CD4-positive, alpha-beta T cell treated with Interleukin-6 at 100 ng/mL for 8 hours (primary cell): ENCODE data around the gene TBL1X.
"Not testable (repeated sequence)": the region's sequence is repeated elsewhere in the genome, so short reads cannot be mapped to it uniquely, and the experiment has no call there.

Experiments
- DNase-seq: peaks from one replicate; pipeline ENCODE4 v3.0.0-alpha.2; 2020; ENCODE audit warnings: mixed read lengths, low spot score

TBL1X gene

GRCh38 chrX:9765737-9766097 is 300.9 kb downstream of the TBL1X start, which contains the start of gene GPR143:
Gene GPR143, minus strand, starts transcription at chrX:9765847. Its CDS starts 30 bp downstream, at chrX:9765817.
- no peak for DNase-seq

- no peak for DNase-seq
Observed at GRCh38 chrX:9767375-9767774, 302.5 kb downstream of the TBL1X start.

GRCh38 chrX:9768321-9768839 is 303.5 kb downstream of the TBL1X start:
- DNase-seq = not testable (repeated sequence)

- no peak for DNase-seq
Observed at GRCh38 chrX:9770319-9770718, 305.5 kb downstream of the TBL1X start.

GRCh38 chrX:9772943-9773342 is 308.1 kb downstream of the TBL1X start:
- DNase-seq = no peak

GRCh38 chrX:9775930-9776329 is 311.1 kb downstream of the TBL1X start:
- DNase-seq = no peak

GRCh38 chrX:9781941-9782340 is 317.1 kb downstream of the TBL1X start:
- DNase-seq = no peak

GRCh38 chrX:9784332-9784731 is 319.5 kb downstream of the TBL1X start:
- no peak for DNase-seq

GRCh38 chrX:9785254-9785943 is 320.5 kb downstream of the TBL1X start:
- no peak for DNase-seq

- DNase-seq = no peak
Observed at GRCh38 chrX:9785944-9786797, 321.3 kb downstream of the TBL1X start, which contains the start of gene SHROOM2. Gene SHROOM2, plus strand, starts transcription at chrX:9786429. Its CDS starts 117 bp downstream, at chrX:9786546.

- no peak for DNase-seq
Observed at GRCh38 chrX:9786798-9787635, 322.2 kb downstream of the TBL1X start.

GRCh38 chrX:9788911-9789310 is 324.1 kb downstream of the TBL1X start:
- DNase-seq = no peak

GRCh38 chrX:9789555-9789954 is 324.7 kb downstream of the TBL1X start:
- no peak for DNase-seq
